ENCODE measurements around the gene GAS2L1.

GAS2L1 gene

DNA sequence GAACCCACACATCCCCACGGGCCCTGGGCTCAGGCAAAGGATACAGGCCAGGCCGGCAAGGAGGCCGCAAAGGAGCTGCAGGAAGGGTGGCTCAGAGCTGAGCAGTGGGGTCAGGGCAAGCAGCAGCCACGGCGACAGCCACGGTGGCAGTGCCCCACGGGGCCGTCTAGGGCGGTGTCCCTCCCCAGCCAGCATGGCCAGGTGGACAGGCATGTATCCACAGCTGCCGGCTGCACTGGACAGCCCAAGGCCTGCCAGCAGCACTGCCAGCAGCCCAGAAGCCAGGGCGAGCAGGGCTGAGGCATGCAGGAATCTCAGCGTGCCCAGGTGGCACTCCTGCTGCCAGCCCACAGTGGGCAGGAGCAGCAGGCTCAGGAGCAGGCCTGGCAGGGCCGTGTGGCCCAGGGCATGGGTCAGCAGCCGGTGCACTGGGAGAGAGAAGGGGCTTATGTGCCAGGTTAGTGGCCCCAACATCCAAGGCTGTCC lies 42.6 kb upstream of the GAS2L1 start:
- DNase-seq (ENCODE audit: low read depth): no peak
- TF ChIP-seq, protein P1, sequence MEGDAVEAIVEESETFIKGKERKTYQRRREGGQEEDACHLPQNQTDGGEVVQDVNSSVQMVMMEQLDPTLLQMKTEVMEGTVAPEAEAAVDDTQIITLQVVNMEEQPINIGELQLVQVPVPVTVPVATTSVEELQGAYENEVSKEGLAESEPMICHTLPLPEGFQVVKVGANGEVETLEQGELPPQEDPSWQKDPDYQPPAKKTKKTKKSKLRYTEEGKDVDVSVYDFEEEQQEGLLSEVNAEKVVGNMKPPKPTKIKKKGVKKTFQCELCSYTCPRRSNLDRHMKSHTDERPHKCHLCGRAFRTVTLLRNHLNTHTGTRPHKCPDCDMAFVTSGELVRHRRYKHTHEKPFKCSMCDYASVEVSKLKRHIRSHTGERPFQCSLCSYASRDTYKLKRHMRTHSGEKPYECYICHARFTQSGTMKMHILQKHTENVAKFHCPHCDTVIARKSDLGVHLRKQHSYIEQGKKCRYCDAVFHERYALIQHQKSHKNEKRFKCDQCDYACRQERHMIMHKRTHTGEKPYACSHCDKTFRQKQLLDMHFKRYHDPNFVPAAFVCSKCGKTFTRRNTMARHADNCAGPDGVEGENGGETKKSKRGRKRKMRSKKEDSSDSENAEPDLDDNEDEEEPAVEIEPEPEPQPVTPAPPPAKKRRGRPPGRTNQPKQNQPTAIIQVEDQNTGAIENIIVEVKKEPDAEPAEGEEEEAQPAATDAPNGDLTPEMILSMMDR (conservative IDR thresholded peaks at IDR 0.05; ENCODE audit: low read depth, low read length): no peak
- H3K4me3 ChIP-seq (ENCODE audit: low read depth, low read length): no peak overlapping the region

DNA sequence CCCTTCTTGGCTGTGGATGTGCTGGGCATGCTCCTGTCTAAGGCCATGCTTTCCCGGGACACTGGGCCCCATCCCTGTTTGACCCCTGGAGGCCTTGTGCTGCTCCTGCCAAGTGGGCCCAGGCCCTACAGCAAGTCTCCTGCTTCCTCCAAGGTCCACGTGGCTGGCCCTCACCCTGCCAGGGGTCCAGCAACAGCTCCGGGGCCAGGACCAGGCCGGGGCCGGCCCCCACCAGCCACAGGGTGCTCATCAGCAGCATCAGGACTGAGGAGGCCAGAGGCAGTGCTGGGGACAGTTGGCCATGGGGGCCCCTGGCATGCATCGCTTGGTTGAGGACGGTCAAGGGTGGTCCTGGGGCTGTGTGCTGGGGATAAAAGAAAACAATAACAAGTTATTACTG lies 41.1 kb upstream of the GAS2L1 start:
- TF ChIP-seq, protein P1 (conservative IDR thresholded peaks at IDR 0.05; ENCODE audit: low read depth, low read length): no peak
- no peak overlapping the region for H3K4me3 ChIP-seq (ENCODE audit: low read depth, low read length)
- no peak for DNase-seq (ENCODE audit: low read depth)

DNA sequence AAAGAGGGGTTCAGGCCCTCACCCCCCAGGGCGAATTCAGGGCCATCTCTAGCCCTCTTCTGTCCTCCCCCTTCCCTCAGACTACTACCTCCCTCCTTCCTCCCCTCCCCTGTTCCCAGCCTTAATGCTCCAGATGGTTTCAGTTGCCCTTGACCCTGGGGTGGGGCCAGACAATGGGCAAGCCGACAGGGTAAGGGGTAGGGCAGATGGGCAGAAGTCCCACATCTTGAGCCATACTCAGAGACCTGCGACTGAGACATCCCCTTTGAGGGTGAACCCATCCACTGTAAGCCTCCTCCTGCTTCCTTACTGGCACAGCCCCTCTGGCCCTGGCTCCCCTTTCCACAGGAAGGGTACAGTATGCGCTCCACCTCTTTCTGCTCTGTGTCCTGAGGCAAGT lies 40.5 kb upstream of the GAS2L1 start:
- no peak overlapping the region for H3K4me3 ChIP-seq (ENCODE audit: low read depth, low read length)
- TF ChIP-seq, protein P1 (conservative IDR thresholded peaks at IDR 0.05; ENCODE audit: low read depth, low read length): no peak
- DNase-seq (ENCODE audit: low read depth): no peak

DNA sequence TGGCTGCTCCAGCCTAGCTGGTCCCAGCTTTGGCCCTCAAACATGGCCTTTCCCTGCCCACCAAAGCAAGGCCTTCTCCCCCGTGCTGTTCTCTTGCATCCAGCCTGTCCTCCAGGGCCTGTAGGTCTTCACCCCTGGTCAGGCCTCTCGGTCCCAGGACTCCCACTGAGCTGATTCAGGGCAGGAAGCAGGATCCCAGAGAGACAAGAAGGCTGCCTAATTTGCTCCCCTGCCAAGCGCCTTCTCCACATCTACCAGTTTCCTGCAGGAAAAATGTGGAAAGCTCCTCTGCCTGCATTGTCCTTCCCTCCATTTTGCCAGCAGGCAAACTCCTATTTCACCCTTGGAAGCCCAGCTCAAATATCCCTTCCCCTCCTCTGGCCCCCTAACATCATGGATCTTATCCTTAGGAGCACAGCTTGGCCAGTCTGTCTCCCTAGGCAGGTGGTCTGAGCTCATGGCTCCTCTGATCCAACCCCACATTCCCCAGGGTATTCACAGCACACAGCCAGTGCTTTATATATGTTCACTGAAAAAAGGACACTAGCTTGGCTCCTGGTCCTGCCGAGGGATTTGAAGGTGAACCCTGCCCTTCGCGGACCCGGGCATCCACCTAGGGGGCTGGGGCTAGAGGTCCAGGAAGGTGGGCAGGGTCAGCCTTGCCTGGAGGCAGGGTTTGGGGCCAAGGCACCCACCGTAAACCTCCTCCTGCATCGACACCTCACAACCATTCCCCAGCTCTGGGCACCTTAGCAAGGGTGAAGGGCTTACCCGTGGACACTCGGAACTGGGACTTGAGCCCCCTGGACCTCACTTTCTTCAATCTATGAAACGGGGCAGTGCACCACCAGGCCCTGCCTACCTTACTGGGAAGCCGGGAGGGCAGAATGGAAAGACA lies 39.6 kb upstream of the GAS2L1 start:
- H3K4me3 ChIP-seq (ENCODE audit: low read depth, low read length): peak overlapping the region; percentile 90
- DNase-seq (ENCODE audit: low read depth): peak; percentile 42
- TF ChIP-seq, protein P1 (conservative IDR thresholded peaks at IDR 0.05; ENCODE audit: low read depth, low read length): no peak

DNA sequence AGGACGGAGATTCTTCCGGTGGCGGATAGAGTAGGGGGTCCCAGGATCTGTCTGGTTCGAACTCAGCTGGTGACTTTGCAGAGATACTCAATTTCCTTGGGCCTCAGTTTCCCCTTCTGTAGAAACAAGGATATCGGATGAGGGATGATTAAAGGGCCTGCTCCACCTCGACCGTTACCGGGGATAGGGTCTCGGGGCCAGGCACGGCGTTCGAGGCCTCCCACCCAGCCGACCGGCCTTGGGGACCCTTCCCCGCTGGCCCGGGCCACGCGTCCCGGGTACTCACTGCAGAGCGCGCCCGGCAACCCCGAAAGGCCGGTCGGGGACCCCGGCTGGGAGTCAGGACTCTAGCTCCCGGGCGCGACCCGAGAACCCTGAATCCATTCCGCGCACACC lies 39.0 kb upstream of the GAS2L1 start:
- H3K4me3 ChIP-seq (ENCODE audit: low read depth, low read length): peak overlapping the region; percentile 90
- DNase-seq (ENCODE audit: low read depth): no peak
- TF ChIP-seq, protein P1 (conservative IDR thresholded peaks at IDR 0.05; ENCODE audit: low read depth, low read length): no peak

DNA sequence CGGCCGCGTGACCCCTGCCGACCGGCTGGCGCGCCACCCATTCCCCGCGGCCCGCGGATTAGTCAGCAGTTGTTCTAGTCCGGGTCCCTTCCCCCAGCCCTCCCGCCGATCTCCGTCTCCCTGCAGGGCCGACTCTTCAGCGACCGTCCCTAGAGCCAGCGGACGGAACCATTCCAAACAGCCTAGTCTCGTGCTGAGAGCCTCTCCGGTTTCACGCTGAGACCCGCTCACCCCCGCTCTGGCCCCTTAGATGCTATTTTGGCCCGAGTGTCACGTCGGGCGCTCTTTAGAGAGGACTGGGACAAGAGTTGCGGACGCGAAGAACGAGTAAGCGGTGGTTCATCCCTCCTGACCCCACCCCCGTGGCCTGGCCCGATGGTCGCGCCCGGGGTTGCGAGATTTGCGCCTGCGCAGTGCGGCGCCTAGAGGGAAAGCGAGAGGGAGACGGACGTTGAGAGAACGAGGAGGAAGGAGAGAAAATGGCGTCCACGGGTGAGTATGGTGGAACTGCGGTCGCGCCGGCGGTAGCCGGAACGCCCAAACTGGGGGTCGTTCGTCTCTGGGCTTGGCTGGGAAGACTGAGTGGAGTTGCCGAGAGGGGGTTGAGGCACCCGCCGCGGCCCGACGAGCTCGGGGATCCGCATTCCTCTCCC lies 38.5 kb upstream of the GAS2L1 start, which contains the start of the genes EWSR1 and RHBDD3:
EWSR1 (plus strand) TSS at position 411 of the 653 bp plus-strand sequence; CDS start at position 480, 69 bp downstream.
RHBDD3 (minus strand) TSS at position 124 of the 653 bp plus-strand sequence. CDS start 2,355 bp downstream, outside the sequence.
- TF ChIP-seq, protein P1 (conservative IDR thresholded peaks at IDR 0.05; ENCODE audit: low read depth, low read length): no peak
- H3K4me3 ChIP-seq (ENCODE audit: low read depth, low read length): peak within 1 kb of the TSS; percentile 90
- peak; percentile 99 for DNase-seq (ENCODE audit: low read depth)

Measured in choroid plexus epithelial cell (primary cell).